Stimulated activated naive CD4-positive, alpha-beta T cell (primary cell): ENCODE measurements around the gene MRTFB.

Experiments used
- DNase-seq, 6 experiments: peaks; one replicate each; lab custom pipeline; 2025; lab: John Stamatoyannopoulos, UW

MRTFB gene

GRCh38 chr16:14131774-14132695 is 60.9 kb downstream of the MRTFB start:
- no peak for DNase-seq

GRCh38 chr16:14132696-14133048 is 61.6 kb downstream of the MRTFB start:
- no peak for DNase-seq

GRCh38 chr16:14133907-14134306 is 62.8 kb downstream of the MRTFB start:
- no peak for DNase-seq

GRCh38 chr16:14135704-14136103 is 64.6 kb downstream of the MRTFB start:
- no peak for DNase-seq

GRCh38 chr16:14139872-14140271 is 68.8 kb downstream of the MRTFB start:
- no peak for DNase-seq

GRCh38 chr16:14140923-14141322 is 69.8 kb downstream of the MRTFB start:
- DNase-seq: no peak

GRCh38 chr16:14146445-14146844 is 75.3 kb downstream of the MRTFB start:
- DNase-seq: no peak

GRCh38 chr16:14148016-14148415 is 76.9 kb downstream of the MRTFB start:
- no peak for DNase-seq

- no peak for DNase-seq
Measured at GRCh38 chr16:14148569-14148968, 77.5 kb downstream of the MRTFB start.

- DNase-seq: no peak
Measured at GRCh38 chr16:14150796-14151195, 79.7 kb downstream of the MRTFB start.

GRCh38 chr16:14151256-14152030 is 80.3 kb downstream of the MRTFB start:
- DNase-seq: no peak

GRCh38 chr16:14155572-14156190 is 84.6 kb downstream of the MRTFB start:
- DNase-seq: no peak

- no peak for DNase-seq
Measured at GRCh38 chr16:14164916-14165662, 94.0 kb downstream of the MRTFB start.

GRCh38 chr16:14168146-14168545 is 97.0 kb downstream of the MRTFB start:
- DNase-seq: no peak

GRCh38 chr16:14172200-14172809 is 101.2 kb downstream of the MRTFB start:
- DNase-seq: no peak

GRCh38 chr16:14175086-14175485 is 104.0 kb downstream of the MRTFB start:
- no peak for DNase-seq

- no peak for DNase-seq
Measured at GRCh38 chr16:14177704-14178103, 106.6 kb downstream of the MRTFB start.

GRCh38 chr16:14179116-14179515 is 108.0 kb downstream of the MRTFB start:
- no peak for DNase-seq

GRCh38 chr16:14180481-14180944 is 109.4 kb downstream of the MRTFB start:
- no peak for DNase-seq

- no peak for DNase-seq
Measured at GRCh38 chr16:14181371-14182050, 110.4 kb downstream of the MRTFB start.

- no peak for DNase-seq
Measured at GRCh38 chr16:14182999-14183398, 111.9 kb downstream of the MRTFB start.
